ENCODE measurements around the gene KYAT1.

KYAT1 gene

GRCh38 chr9:128881884-128882676 lies at the start of gene KYAT1, which contains the start of gene LRRC8A:
TSS of gene KYAT1 (minus strand) at chr9:128881950. CDS start at chr9:128845405, 36,545 bp downstream.
TSS of gene LRRC8A (plus strand) at chr9:128882133. CDS start at chr9:128907165, 25,032 bp downstream.
- DNase-seq (ENCODE audit: low read depth in 2 of 3, low spot score in 2 of 3), result peak; percentile 97 to 99 (median 98)

GRCh38 chr9:128929560-128929959 lies 47.8 kb upstream of the KYAT1 start:
- no peak for DNase-seq (ENCODE audit: low read depth in 2 of 3, low spot score in 2 of 3)

- no peak for DNase-seq (ENCODE audit: low read depth in 2 of 3, low spot score in 2 of 3)
Measured at GRCh38 chr9:128928624-128929023, 46.9 kb upstream of the KYAT1 start.

- peak in 1 of 3 experiments; percentile 33 for DNase-seq (ENCODE audit: low read depth in 2 of 3, low spot score in 2 of 3)
Measured at GRCh38 chr9:128927731-128928411, 46.1 kb upstream of the KYAT1 start.

- DNase-seq (ENCODE audit: low read depth in 2 of 3, low spot score in 2 of 3), result no peak
Measured at GRCh38 chr9:128923493-128923883, 41.7 kb upstream of the KYAT1 start.

- DNase-seq (ENCODE audit: low read depth in 2 of 3, low spot score in 2 of 3), result no peak
Measured at GRCh38 chr9:128921881-128922763, 40.4 kb upstream of the KYAT1 start.

- DNase-seq (ENCODE audit: low read depth in 2 of 3, low spot score in 2 of 3), result no peak
Measured at GRCh38 chr9:128920381-128921058, 38.8 kb upstream of the KYAT1 start, which contains the start of gene PHYHD1. TSS of gene PHYHD1 (plus strand) at chr9:128920982. CDS start at chr9:128922324, 1,342 bp downstream.

- no peak for DNase-seq (ENCODE audit: low read depth in 2 of 3, low spot score in 2 of 3)
Measured at GRCh38 chr9:128919402-128920089, 37.8 kb upstream of the KYAT1 start.

- DNase-seq (ENCODE audit: low read depth in 2 of 3, low spot score in 2 of 3), result no peak
Measured at GRCh38 chr9:128918921-128919320, 37.2 kb upstream of the KYAT1 start.

GRCh38 chr9:128917151-128917849 lies 35.5 kb upstream of the KYAT1 start:
- no peak for DNase-seq (ENCODE audit: low read depth in 2 of 3, low spot score in 2 of 3)

- no peak for DNase-seq (ENCODE audit: low read depth in 2 of 3, low spot score in 2 of 3)
Measured at GRCh38 chr9:128916745-128917144, 35.0 kb upstream of the KYAT1 start.

- no peak for DNase-seq (ENCODE audit: low read depth in 2 of 3, low spot score in 2 of 3)
Measured at GRCh38 chr9:128916204-128916603, 34.5 kb upstream of the KYAT1 start.

- no peak for DNase-seq (ENCODE audit: low read depth in 2 of 3, low spot score in 2 of 3)
Measured at GRCh38 chr9:128913995-128914772, 32.4 kb upstream of the KYAT1 start.

- DNase-seq (ENCODE audit: low read depth in 2 of 3, low spot score in 2 of 3), result no peak
Measured at GRCh38 chr9:128913048-128913900, 31.5 kb upstream of the KYAT1 start.

- DNase-seq (ENCODE audit: low read depth in 2 of 3, low spot score in 2 of 3), result no peak
Measured at GRCh38 chr9:128912270-128912853, 30.6 kb upstream of the KYAT1 start.

- no peak for DNase-seq (ENCODE audit: low read depth in 2 of 3, low spot score in 2 of 3)
Measured at GRCh38 chr9:128911529-128912035, 29.8 kb upstream of the KYAT1 start.

- no peak for DNase-seq (ENCODE audit: low read depth in 2 of 3, low spot score in 2 of 3)
Measured at GRCh38 chr9:128910906-128911305, 29.2 kb upstream of the KYAT1 start.

All from activated CD8-positive, alpha-beta memory T cell treated with anti-CD3 and anti-CD28 coated beads for 48 hours (primary cell).